ENCODE results near the gene VPS39.

VPS39 gene

DNA sequence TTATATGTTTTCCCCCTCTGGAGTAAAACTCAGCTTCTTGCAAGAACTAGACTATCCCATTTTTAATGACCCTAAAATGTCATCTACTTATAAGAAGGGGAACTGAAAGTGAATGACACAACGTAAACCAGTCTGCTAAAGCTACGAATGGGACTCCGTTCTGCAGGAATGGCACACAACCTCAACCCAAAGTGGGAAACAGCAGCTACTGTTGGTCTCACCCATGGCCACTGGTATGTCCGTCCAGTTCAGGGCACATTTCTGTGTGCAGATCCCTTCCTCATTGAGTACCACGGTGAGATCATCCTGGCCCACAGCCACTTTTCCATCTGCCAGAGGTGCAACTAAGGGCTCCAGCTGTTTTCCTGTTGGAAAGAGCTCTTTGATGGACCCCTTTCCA lies 23.8 kb downstream of the VPS39 start:
- Mint-ChIP-seq H3K4me3 (no peak overlapping the region), H3K36me3 (ENCODE audit: low read depth) (peaks cover 87% of the 10 kb centered on the region), H3K4me1 (ENCODE audit: low read depth) (peaks cover 5% of the 10 kb centered on the region), H3K27ac (no peak overlapping the region), H3K9me3 (no peaks in the 10 kb centered on the region), H3K27me3 (no peaks in the 10 kb centered on the region)
- DNase-seq, result no peak

DNA sequence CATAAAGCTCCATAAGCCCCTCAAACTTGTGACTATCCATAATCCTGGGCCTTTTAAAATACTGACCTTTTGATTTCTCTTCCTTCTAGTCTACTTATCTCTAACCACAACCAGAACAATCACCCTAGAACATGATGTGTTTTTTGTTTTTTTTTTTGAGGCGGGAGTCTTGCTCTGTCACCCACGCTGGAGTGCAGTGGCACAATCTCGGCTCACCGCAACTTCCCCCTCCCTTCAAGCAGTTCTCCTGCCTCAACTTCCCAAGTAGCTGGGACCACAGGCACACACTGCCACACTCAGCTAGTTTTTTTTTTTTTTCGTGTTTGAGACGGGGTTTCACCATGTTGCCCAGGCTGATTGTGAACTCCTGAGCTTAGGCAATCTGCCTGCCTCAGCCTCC lies 25.1 kb downstream of the VPS39 start:
- Mint-ChIP-seq H3K27ac (peak overlapping the region; percentile 40), H3K36me3 (ENCODE audit: low read depth) (peaks cover 87% of the 10 kb centered on the region), H3K4me3 (no peak overlapping the region), H3K9me3 (no peaks in the 10 kb centered on the region), H3K4me1 (ENCODE audit: low read depth) (no peaks in the 10 kb centered on the region), H3K27me3 (no peaks in the 10 kb centered on the region)
- no peak for DNase-seq

DNA sequence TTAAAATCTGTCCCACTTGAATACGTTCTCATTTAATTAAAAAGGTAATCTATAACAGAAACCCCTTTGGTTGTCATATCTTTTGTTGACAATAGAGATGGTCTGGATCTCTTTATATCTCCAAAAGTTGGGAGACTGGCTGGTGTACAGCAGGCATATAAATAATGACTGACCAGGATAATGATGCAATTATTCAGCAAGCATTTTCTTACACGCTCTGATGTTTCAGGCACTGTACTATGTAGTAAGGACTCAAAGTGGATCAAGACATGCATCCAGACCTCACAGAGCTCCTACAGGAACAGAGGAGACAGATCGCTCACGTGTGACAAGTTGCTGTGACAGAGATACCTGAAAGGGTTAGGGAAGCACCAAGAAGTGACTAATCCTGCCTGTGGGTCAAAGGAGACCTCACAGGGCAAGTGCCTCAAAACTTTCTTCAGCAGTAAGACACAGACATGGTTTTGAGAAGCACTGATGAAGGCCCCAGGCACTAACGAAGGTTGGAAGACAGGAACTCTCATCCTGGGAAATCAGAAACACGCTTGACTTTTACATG lies 25.7 kb downstream of the VPS39 start:
- H3K9me3 Mint-ChIP-seq, result no peaks in the 10 kb centered on the region
- no peak for DNase-seq
- peak overlapping the region; percentile 40 for H3K27ac Mint-ChIP-seq
- no peaks in the 10 kb centered on the region for H3K4me1 Mint-ChIP-seq (ENCODE audit: low read depth)
- no peaks in the 10 kb centered on the region for H3K27me3 Mint-ChIP-seq
- no peak overlapping the region for H3K4me3 Mint-ChIP-seq
- peaks cover 87% of the 10 kb centered on the region for H3K36me3 Mint-ChIP-seq (ENCODE audit: low read depth)

DNA sequence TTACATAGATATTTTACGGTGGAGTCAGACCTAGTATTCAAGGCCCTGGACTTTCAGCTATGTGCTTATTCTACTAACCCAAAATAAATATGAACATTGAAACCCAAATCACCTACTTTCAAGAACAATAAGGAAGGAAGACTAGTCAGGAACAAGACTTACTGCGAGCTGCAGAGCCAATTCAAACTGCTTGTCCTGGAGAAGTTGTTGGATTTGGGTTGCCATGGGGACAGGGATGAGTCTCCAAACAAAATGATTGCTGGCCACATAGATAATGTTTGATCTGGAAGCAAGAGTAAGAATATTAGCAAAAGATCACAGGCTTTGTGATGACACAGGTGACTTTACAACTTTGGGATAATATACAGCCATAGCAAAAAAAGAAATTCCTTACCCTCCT lies 30.0 kb downstream of the VPS39 start:
- no peaks in the 10 kb centered on the region for H3K4me1 Mint-ChIP-seq (ENCODE audit: low read depth)
- H3K27me3 Mint-ChIP-seq, result no peaks in the 10 kb centered on the region
- no peaks in the 10 kb centered on the region for H3K9me3 Mint-ChIP-seq
- H3K4me3 Mint-ChIP-seq, result no peak overlapping the region
- H3K36me3 Mint-ChIP-seq (ENCODE audit: low read depth), result peaks cover 79% of the 10 kb centered on the region
- no peak overlapping the region for H3K27ac Mint-ChIP-seq
- no peak for DNase-seq

DNA sequence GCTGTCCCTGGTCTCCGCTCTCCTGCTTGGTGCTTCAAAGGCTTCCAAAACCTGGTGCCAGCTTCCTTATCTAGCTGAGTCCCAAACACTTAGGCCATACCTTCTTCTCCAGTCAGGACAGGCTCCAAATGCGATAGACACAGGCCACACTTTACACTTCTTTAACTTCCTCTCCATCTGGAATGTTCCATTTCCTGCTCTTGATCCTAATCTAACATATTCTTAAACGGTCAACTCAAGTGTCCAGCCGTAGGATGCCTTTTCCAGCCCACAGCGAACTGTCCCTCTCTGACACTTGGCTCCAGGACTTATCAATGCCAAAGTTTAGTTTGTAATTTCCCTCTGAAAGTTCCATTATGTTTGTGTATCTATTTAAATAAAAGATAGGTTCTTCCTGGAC lies 32.4 kb downstream of the VPS39 start:
- H3K36me3 Mint-ChIP-seq (ENCODE audit: low read depth), result peaks cover 86% of the 10 kb centered on the region
- H3K4me3 Mint-ChIP-seq, result no peak overlapping the region
- H3K4me1 Mint-ChIP-seq (ENCODE audit: low read depth), result peaks cover 8% of the 10 kb centered on the region
- no peaks in the 10 kb centered on the region for H3K9me3 Mint-ChIP-seq
- H3K27me3 Mint-ChIP-seq, result no peaks in the 10 kb centered on the region
- H3K27ac Mint-ChIP-seq, result no peak overlapping the region
- DNase-seq, result no peak

DNA sequence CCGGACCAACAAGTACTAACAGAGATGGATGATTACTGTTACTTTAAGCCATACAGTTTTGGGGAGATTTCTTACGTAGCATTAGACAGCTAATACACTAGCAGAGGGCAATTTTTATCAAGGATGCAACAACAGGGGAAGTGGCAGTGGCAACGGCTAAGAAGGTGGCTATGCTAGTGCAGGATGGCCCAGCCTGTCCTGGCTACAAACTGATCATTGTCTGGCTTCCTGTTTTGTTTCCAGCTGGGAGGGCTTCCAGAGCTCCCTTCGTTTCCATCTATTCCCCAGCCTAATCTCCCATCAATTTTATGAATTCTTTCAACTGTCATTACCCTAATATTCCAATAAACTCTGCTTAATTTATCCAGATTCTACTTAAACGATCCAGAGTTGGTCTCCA lies 35.6 kb downstream of the VPS39 start:
- Mint-ChIP-seq H3K4me3 (no peak overlapping the region), H3K27ac (peak overlapping the region; percentile 65), H3K27me3 (no peaks in the 10 kb centered on the region), H3K4me1 (ENCODE audit: low read depth) (peaks cover 10% of the 10 kb centered on the region), H3K36me3 (ENCODE audit: low read depth) (peaks cover 87% of the 10 kb centered on the region), H3K9me3 (no peaks in the 10 kb centered on the region)
- no peak for DNase-seq

DNA sequence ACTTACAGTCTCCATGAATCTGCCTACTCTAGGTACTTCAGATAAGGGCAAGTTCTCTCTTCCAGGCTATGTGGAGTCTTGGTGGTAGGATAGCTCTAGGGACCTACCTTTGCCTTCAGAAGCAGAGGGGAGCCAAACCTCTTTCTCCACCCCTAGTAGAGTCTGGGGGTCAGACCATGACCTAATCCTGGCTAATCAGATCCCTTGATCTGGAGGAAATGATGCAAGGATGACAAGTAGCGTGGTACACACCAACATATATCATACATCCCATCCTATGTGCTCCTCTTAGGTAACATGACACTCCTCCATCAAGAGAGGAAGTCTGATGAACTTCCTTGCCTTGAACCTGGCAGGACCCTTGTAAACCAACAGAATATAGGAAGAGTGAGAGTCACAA lies 36.3 kb downstream of the VPS39 start:
- Mint-ChIP-seq H3K4me1 (ENCODE audit: low read depth) (peaks cover 10% of the 10 kb centered on the region), H3K36me3 (ENCODE audit: low read depth) (peaks cover 88% of the 10 kb centered on the region)

DNA sequence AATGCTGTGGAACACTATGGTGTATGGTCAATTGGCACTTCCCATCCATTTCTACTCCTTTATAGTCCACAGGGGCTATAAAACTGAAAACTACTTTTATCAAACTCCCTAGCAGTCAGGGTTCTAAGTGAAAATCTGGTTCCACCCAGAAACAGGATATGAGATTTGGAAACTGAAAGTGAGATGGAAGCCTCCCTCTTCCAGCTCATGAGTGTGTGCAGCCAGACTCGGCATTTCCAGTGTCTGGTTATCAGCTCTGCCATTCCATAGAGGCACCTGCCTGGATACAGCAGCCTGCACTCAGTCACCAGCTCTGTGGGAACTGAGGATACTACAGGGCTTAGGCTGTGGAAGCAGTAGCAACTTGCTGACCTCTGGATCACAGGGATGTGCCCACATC lies 37.0 kb downstream of the VPS39 start:
- no peak for DNase-seq
- no peak overlapping the region for H3K4me3 Mint-ChIP-seq
- no peaks in the 10 kb centered on the region for H3K9me3 Mint-ChIP-seq
- H3K36me3 Mint-ChIP-seq (ENCODE audit: low read depth), result peaks cover 93% of the 10 kb centered on the region
- peak overlapping the region; percentile 65 for H3K27ac Mint-ChIP-seq
- no peaks in the 10 kb centered on the region for H3K27me3 Mint-ChIP-seq
- H3K4me1 Mint-ChIP-seq (ENCODE audit: low read depth), result peaks cover 10% of the 10 kb centered on the region

More for the DNA sequence above, 36.3 kb downstream of the VPS39 start:
- Mint-ChIP-seq H3K9me3 (no peaks in the 10 kb centered on the region), H3K4me3 (no peak overlapping the region), H3K27me3 (no peaks in the 10 kb centered on the region), H3K27ac (peak overlapping the region; percentile 65)
- DNase-seq, result no peak

DNA sequence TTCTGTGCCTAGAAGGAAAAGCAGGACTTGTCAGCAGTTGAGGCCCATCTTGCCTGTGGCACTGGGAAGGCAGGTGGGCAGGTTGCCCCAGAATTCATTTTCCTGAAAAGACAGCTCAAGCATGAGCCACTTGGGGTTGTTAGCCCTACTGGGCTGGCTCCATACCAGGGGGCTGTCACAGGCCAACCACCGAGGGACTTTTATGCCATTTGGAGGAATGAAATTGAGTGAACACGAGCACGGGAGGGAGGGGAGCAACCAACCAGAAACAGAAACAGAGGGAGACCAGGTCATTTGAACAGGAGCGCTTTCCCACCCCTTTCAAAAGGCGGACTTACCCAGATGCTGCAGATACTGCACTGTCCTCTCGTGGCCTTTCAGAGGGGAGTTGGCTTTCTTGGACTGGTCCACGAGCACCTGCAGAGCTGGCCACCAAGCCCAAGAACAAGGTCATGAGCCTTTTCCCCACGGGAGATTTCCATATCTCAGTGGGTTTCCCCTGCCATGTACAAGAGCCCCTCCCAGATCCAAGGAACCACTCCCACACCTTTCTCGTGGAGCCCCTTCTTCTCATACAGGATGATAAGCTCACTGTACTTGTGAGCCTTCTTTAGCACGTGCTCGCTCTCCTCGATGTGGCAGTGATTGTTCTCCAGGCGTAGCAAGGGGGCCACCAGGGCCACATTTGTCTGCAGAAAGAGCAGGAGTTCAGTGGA lies 41.7 kb downstream of the VPS39 start:
- peaks cover 6% of the 10 kb centered on the region for H3K4me1 Mint-ChIP-seq (ENCODE audit: low read depth)
- H3K27ac Mint-ChIP-seq, result peak overlapping the region; percentile 44
- H3K9me3 Mint-ChIP-seq, result no peaks in the 10 kb centered on the region
- H3K36me3 Mint-ChIP-seq (ENCODE audit: low read depth), result peaks cover 95% of the 10 kb centered on the region
- no peak overlapping the region for H3K4me3 Mint-ChIP-seq
- no peaks in the 10 kb centered on the region for H3K27me3 Mint-ChIP-seq
- no peak for DNase-seq

DNA sequence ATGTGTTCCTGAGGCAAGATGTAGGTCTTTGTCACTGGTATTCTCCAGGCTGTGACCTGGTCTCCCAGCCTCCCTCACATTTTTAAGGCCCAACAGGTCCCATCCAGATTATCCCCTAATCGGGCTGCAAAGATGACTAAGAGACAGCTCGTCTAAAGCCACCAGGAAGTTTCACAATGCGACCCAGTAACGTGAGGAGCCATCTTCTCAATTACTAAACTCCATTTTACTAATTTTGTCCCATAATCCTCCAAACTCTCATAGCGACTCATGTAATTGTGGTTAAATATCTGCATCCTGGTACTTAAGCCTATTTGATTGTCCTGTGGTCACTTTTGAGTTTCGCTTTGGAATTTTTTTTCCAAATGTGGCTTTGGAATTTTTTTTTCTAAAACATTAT lies 43.0 kb downstream of the VPS39 start:
- no peak overlapping the region for H3K4me3 Mint-ChIP-seq

DNA sequence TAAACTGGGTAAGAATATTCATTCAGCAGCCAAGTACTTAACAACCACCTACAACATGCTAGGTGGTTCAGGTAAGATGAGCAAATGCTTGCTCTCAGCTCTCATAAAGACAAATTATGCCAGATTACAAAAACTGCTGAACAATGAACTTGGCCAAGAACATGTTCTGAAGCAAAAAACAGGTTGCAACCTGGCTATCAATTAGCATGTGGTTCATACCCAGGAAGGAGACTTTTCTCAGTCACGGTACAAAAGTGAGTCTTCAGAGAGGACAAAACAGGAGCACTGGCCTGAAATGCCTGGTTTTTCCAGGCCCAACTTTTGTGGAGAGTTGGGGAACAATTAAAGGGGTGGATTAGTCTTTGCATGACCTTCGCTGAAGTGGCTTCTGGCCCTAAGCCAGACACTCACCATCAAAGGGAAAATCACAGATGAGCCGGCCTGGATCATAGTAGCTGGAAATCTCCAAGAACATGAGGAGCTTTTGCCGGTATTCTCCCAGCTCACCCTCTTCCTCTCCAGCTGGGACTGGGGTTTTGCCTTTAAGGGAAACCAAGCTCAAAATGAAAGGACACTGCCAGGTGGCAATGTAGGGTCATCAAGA lies 44.1 kb downstream of the VPS39 start:
- H3K4me1 Mint-ChIP-seq (ENCODE audit: low read depth), result no peaks in the 10 kb centered on the region
- H3K9me3 Mint-ChIP-seq, result no peaks in the 10 kb centered on the region
- no peaks in the 10 kb centered on the region for H3K27me3 Mint-ChIP-seq
- H3K4me3 Mint-ChIP-seq, result no peak overlapping the region
- no peak for DNase-seq
- H3K27ac Mint-ChIP-seq, result peak overlapping the region; percentile 51
- peaks cover 95% of the 10 kb centered on the region for H3K36me3 Mint-ChIP-seq (ENCODE audit: low read depth)

More for the DNA sequence above, 43.0 kb downstream of the VPS39 start:
- H3K9me3 Mint-ChIP-seq, result no peaks in the 10 kb centered on the region
- no peak for DNase-seq
- H3K4me1 Mint-ChIP-seq (ENCODE audit: low read depth), result no peaks in the 10 kb centered on the region
- H3K27me3 Mint-ChIP-seq, result no peaks in the 10 kb centered on the region
- peaks cover 95% of the 10 kb centered on the region for H3K36me3 Mint-ChIP-seq (ENCODE audit: low read depth)
- peak overlapping the region; percentile 77 for H3K27ac Mint-ChIP-seq

DNA sequence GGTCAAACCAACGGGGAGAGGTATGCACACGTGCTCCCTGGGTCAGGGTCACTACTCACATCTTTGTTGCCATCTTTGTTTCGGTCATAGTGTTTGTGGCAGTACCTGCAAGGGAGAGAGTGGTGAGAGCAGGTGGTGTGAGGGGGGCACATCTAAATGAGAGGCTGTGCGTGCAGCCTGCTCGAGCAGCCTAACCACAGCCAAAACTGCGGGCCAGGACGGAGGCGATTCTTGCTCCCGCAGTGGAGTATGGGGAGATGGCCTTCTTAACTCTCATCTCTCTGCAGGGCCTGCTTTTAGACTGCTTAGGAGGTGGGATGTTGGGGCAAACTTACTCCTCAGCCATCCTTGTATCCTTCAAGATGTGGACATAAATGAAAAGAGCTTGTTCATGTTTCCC lies 44.8 kb downstream of the VPS39 start:
- H3K36me3 Mint-ChIP-seq (ENCODE audit: low read depth), result peaks cover 98% of the 10 kb centered on the region
- H3K27me3 Mint-ChIP-seq, result no peaks in the 10 kb centered on the region
- peak overlapping the region; percentile 63 for H3K27ac Mint-ChIP-seq
- no peaks in the 10 kb centered on the region for H3K9me3 Mint-ChIP-seq
- peaks cover 2% of the 10 kb centered on the region for H3K4me1 Mint-ChIP-seq (ENCODE audit: low read depth)
- no peak for DNase-seq
- H3K4me3 Mint-ChIP-seq, result no peak overlapping the region

DNA sequence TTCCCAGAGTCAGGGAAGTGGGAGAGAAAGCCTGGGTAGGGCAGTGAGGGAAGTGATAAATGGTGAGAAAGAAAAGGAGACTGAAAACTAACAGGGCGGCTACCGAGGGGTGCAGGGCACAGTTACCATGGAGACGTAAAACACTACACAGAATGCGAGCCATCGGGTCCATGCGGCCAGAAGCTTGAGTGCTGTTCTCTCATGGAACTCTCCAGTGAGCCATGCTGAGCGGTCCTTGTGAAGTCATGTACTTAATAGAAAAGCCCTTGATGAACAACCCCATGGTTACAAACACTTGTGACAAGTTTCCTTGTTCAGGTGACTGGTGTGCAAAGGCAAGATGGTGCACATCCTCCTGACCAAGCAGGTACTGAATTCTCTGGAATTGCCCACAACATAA lies 48.0 kb downstream of the VPS39 start:
- no peak for DNase-seq
- Mint-ChIP-seq H3K27me3 (no peaks in the 10 kb centered on the region), H3K27ac (no peak overlapping the region), H3K4me3 (no peak overlapping the region), H3K36me3 (ENCODE audit: low read depth) (peaks cover 67% of the 10 kb centered on the region), H3K9me3 (no peaks in the 10 kb centered on the region), H3K4me1 (ENCODE audit: low read depth) (peaks cover 2% of the 10 kb centered on the region)

DNA sequence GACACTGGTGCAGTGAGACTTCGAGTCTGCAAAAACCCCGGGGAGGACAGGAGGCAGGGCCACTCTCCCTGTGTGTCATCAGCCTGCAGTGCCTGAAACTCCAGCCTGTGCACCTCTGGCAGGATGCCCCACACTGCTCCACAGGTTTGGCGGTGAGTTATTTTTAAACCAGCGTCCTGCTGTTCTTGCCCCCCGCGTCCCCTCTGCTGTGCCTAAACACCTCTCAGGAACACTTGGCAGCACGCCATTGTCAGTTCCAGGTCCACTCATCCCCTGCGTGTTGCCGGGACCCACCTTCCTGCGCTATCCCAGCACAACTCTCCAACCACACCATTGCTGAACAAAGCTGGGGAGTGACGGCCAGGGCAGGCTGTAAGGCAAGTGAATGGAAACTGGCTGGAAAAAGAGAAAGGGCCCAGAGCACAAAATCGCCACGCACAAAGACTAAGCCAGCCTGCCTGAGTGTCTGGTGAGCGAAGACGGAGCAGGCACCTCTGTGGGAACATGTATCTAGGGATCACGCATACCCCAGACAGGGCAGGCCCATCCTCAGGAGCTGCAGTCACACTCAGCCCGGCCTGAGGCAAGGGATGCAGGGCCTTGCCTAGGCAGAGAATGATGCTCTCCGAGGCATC lies 48.6 kb downstream of the VPS39 start:
- H3K27me3 Mint-ChIP-seq, result no peaks in the 10 kb centered on the region
- peaks cover 60% of the 10 kb centered on the region for H3K36me3 Mint-ChIP-seq (ENCODE audit: low read depth)
- no peak overlapping the region for H3K27ac Mint-ChIP-seq
- DNase-seq, result peak; percentile 26
- H3K4me3 Mint-ChIP-seq, result no peak overlapping the region
- peaks cover 2% of the 10 kb centered on the region for H3K4me1 Mint-ChIP-seq (ENCODE audit: low read depth)
- no peaks in the 10 kb centered on the region for H3K9me3 Mint-ChIP-seq

DNA sequence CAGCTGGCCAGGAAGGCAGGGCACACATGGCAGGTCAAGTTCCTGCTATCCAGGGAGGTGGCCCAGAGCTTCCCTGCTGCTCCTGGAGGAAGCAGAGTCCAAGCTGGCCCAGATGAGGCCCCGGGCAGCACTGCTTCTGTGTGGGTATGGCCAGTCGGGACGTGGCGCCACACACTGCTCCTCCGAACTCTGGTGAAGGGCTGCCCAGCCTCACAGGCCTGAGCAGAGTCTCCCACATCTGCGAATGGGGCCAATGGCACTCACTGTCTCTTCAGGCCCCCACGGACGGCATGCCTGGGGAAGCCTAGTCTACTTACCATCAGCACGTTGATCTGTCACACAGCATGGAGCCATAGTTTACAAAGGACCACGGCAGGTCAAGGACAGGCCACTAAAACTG lies 49.2 kb downstream of the VPS39 start:
- Mint-ChIP-seq H3K9me3 (no peaks in the 10 kb centered on the region), H3K27ac (no peak overlapping the region), H3K36me3 (ENCODE audit: low read depth) (peaks cover 55% of the 10 kb centered on the region), H3K27me3 (no peaks in the 10 kb centered on the region), H3K4me1 (ENCODE audit: low read depth) (peaks cover 2% of the 10 kb centered on the region), H3K4me3 (no peak overlapping the region)
- DNase-seq, result peak; percentile 18
